ENCODE measurements around the gene CIZ1.
"Not testable (repeated sequence)": the region's sequence is repeated elsewhere in the genome, so short reads cannot be mapped to it uniquely, and the experiment has no call there.

The CIZ1 gene

DNA sequence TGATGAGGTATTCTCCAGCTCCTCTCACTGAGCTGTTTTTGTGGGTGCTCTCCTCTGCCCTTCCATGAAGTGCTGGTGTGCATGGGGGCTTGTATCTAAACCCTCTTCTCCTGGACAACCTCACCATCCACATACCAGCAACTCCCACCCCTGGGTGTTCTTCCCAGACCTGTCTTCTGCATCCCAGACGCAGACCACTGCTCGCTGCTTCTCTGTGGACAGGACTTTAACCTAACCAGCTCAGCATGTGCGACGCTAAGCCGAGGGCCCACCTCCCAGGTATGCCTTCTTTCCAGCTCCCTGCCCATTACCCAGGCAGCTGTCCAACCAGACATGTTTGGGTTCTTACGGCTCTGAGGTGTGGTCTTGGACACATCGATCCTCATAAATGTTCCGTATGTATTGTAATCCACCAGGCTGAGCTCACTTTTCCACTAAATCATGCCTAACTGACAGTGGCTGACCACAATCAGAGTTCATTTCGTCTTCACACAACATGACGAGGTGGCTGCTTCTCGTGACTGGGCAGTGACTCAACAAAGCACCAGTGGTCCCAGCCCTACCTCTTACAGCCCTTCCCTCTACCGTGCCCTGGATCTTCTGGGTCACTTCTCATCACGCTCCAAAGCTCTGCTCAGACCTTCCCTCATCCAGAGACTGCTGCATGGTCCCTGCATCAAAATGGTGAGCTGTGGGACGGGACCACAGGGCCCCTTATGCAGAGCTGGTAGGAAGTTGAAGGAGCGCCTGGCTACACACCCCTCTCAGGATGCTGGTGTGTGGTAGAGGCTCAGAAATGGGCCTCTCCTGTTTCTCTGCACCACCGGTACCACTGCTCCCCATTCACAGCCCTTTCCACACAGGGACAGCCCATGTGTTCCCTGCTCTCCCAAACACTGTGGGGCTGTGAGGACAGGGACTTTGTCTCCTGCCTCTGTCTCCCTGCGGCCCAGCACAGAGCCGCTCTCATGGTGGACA is 54.3 kb downstream of the CIZ1 start:
- TF ChIP-seq, protein P1, sequence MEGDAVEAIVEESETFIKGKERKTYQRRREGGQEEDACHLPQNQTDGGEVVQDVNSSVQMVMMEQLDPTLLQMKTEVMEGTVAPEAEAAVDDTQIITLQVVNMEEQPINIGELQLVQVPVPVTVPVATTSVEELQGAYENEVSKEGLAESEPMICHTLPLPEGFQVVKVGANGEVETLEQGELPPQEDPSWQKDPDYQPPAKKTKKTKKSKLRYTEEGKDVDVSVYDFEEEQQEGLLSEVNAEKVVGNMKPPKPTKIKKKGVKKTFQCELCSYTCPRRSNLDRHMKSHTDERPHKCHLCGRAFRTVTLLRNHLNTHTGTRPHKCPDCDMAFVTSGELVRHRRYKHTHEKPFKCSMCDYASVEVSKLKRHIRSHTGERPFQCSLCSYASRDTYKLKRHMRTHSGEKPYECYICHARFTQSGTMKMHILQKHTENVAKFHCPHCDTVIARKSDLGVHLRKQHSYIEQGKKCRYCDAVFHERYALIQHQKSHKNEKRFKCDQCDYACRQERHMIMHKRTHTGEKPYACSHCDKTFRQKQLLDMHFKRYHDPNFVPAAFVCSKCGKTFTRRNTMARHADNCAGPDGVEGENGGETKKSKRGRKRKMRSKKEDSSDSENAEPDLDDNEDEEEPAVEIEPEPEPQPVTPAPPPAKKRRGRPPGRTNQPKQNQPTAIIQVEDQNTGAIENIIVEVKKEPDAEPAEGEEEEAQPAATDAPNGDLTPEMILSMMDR (conservative IDR thresholded peaks at IDR 0.05; ENCODE audit: low read depth, low read length): no peak
- H3K4me3 ChIP-seq (IDR thresholded peaks at IDR 0.05; ENCODE audit: insufficient read depth, low read depth, low read length): no peak overlapping the region
- no peak overlapping the region for H3K4me2 ChIP-seq
- H3K9ac ChIP-seq: no peak overlapping the region
- H3K27ac ChIP-seq: no peak overlapping the region
- no peaks in the 10 kb centered on the region for H3K36me3 ChIP-seq (ENCODE audit: insufficient read depth)
- no peaks in the 10 kb centered on the region for H3K4me1 ChIP-seq (ENCODE audit: low read depth, poor library complexity, severe bottlenecking)
- H2AFZ ChIP-seq (ENCODE audit: low read depth): no peak overlapping the region
- no peaks in the 10 kb centered on the region for H4K20me1 ChIP-seq (ENCODE audit: insufficient read depth)
- no peaks in the 10 kb centered on the region for H3K79me2 ChIP-seq (ENCODE audit: insufficient read depth, low read depth)
- peaks cover 23% of the 10 kb centered on the region for H3K27me3 ChIP-seq (ENCODE audit: insufficient read depth, low read depth)

DNA sequence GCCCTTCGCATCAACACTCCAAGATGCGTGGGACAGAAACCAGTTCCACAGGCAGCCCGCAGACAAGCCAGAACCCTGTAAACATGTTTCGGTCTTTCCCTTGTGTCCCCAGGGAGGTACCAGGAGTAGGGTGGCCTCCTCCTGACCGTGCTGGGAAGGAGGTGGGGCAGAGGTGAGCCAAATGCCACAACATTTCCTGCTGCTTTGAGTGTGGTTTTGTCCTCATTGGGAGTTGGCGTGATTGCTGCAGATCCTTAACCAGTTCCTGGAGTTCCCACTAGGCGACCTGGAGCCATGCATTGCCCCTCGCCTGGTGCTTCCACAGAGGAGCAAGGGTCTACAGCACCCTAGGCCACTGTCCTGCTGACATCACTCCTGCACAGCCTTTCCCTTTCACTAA is 55.8 kb downstream of the CIZ1 start:
- not testable (repeated sequence) for H3K9ac ChIP-seq; H3K4me3 ChIP-seq (IDR thresholded peaks at IDR 0.05; ENCODE audit: insufficient read depth, low read depth, low read length); H3K27ac ChIP-seq; H3K79me2 ChIP-seq (ENCODE audit: insufficient read depth, low read depth); H4K20me1 ChIP-seq (ENCODE audit: insufficient read depth); H3K36me3 ChIP-seq (ENCODE audit: insufficient read depth); H3K4me1 ChIP-seq (ENCODE audit: low read depth, poor library complexity, severe bottlenecking); H2AFZ ChIP-seq (ENCODE audit: low read depth); H3K4me2 ChIP-seq
- peaks cover 23% of the 10 kb centered on the region for H3K27me3 ChIP-seq (ENCODE audit: insufficient read depth, low read depth)

DNA sequence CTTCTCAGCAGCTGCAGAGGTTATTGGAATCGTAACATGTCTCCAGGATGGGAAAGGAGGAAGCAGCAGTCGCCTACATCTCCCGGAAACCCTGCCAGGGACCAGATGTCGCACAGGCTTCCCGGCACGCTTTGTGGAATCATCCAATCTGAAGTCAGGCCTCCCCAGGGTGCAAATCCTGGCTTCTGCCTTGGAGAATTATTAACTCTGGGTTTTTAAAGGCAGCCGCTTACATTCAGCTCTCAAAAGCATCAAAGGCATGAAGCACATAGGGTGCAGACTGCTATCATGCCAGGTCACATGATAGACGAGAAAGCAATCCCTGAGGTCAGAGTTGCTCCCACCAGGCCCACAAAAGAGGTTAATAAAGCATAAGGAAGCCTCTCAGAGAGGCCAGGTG is 59.2 kb downstream of the CIZ1 start:
- H3K27ac ChIP-seq; H2AFZ ChIP-seq (ENCODE audit: low read depth); H3K4me1 ChIP-seq (ENCODE audit: low read depth, poor library complexity, severe bottlenecking); H4K20me1 ChIP-seq (ENCODE audit: insufficient read depth); H3K9ac ChIP-seq; H3K36me3 ChIP-seq (ENCODE audit: insufficient read depth); H3K4me3 ChIP-seq (IDR thresholded peaks at IDR 0.05; ENCODE audit: insufficient read depth, low read depth, low read length); H3K79me2 ChIP-seq (ENCODE audit: insufficient read depth, low read depth); H3K4me2 ChIP-seq: not testable (repeated sequence)
- peaks cover 20% of the 10 kb centered on the region for H3K27me3 ChIP-seq (ENCODE audit: insufficient read depth, low read depth)

DNA sequence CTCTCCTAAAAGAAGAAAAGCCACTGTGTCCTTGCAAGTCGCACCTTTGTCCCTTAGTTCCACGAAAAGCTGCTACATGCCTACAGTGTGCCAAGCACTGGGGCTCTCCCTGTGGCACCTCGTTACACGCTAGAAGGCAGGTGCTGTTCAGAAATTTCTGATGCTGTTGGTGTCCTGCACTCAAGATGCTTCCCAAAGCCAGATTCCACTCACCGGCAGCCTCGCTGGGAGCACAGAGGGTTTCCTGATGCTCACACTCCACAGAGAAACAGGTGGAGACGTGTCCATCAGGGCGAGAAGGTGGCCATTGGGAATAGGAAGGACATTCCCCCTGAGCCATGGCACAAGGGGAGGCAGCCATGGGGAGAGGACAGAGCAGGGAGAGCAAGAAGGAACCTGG is 60.0 kb downstream of the CIZ1 start:
- not testable (repeated sequence) for H3K9ac ChIP-seq; H3K4me3 ChIP-seq (IDR thresholded peaks at IDR 0.05; ENCODE audit: insufficient read depth, low read depth, low read length)

DNA sequence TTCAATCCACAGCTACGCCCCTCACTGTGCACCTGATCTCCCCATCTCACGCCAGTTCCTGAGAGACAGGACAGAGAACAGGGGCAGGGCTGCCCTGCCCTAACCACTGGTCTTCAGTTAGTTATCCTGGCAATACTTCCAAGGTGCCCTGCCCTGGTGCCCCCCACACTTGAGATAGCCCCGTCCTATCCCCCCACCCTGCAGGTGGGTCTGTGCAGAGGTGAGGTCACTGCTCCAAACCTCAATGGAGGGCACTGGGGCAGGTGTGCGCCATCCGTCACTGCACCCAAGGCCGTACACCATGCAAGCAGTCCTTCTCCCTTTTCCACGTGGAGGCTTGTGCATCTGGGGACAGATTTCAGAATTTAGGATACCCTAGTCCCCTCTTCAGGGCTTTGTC is 60.7 kb downstream of the CIZ1 start:
- not testable (repeated sequence) for H2AFZ ChIP-seq (ENCODE audit: low read depth); H3K4me2 ChIP-seq; H3K9ac ChIP-seq; H3K4me3 ChIP-seq (IDR thresholded peaks at IDR 0.05; ENCODE audit: insufficient read depth, low read depth, low read length); H3K27ac ChIP-seq; H4K20me1 ChIP-seq (ENCODE audit: insufficient read depth); H3K36me3 ChIP-seq (ENCODE audit: insufficient read depth)
- H3K4me1 ChIP-seq (ENCODE audit: low read depth, poor library complexity, severe bottlenecking): peaks cover 17% of the 10 kb centered on the region
- H3K79me2 ChIP-seq (ENCODE audit: insufficient read depth, low read depth): peaks cover 18% of the 10 kb centered on the region
- H3K27me3 ChIP-seq (ENCODE audit: insufficient read depth, low read depth): peaks cover 20% of the 10 kb centered on the region

More for the DNA sequence above, 60.0 kb downstream of the CIZ1 start:
- not testable (repeated sequence) for H3K36me3 ChIP-seq (ENCODE audit: insufficient read depth); H3K27ac ChIP-seq; H3K4me2 ChIP-seq; H3K4me1 ChIP-seq (ENCODE audit: low read depth, poor library complexity, severe bottlenecking); H2AFZ ChIP-seq (ENCODE audit: low read depth); H4K20me1 ChIP-seq (ENCODE audit: insufficient read depth)
- Histone ChIP-seq H3K27me3 (ENCODE audit: insufficient read depth, low read depth) (peaks cover 20% of the 10 kb centered on the region), H3K79me2 (ENCODE audit: insufficient read depth, low read depth) (peaks cover 11% of the 10 kb centered on the region)

DNA sequence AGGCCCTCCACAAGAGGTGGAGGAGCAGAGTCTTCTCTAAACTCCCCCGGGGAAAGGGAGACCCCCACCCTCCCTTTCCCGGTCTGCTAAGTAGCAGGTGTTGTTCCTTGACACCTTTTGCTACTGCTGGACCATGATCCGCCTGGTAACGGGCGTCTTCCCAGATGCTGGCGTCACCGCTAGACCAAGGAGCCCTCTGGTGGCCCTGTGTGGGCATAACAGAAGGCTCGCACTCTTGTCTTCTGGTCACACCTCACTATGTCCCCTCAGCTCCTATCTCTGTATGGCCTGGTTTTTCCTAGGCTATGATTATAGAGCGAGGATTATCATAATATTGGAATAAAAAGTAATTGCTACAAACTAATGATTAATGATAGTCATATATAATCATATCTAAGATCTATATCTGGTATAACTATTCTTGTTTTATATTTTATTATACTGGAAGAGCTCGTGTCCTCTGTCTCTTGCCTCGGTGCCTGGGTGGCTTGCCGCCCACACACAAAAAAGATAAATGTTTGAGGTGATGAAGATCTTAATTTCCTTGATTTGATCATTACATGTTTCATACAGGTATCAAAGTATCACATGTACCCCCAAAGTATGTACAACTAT is 61.3 kb downstream of the CIZ1 start:
- H3K4me3 ChIP-seq (IDR thresholded peaks at IDR 0.05; ENCODE audit: insufficient read depth, low read depth, low read length); H3K4me2 ChIP-seq; H4K20me1 ChIP-seq (ENCODE audit: insufficient read depth); H3K27ac ChIP-seq; H3K36me3 ChIP-seq (ENCODE audit: insufficient read depth); H3K9ac ChIP-seq; H2AFZ ChIP-seq (ENCODE audit: low read depth): not testable (repeated sequence)
- Histone ChIP-seq H3K27me3 (ENCODE audit: insufficient read depth, low read depth) (peaks cover 20% of the 10 kb centered on the region), H3K79me2 (ENCODE audit: insufficient read depth, low read depth) (peaks cover 24% of the 10 kb centered on the region), H3K4me1 (ENCODE audit: low read depth, poor library complexity, severe bottlenecking) (peaks cover 18% of the 10 kb centered on the region)
